ENCODE measurements around the gene TTC27. TPM values are rescaled to one million over a fixed set of nuclear protein-coding genes. Genes with fewer than 3 reads are reported as not detected.
"Not testable (repeated sequence)": the region's sequence is repeated elsewhere in the genome, so short reads cannot be mapped to it uniquely, and the experiment has no call there.

Gene TTC27
- polyA plus RNA-seq, 3 donors, result 8.4 to 9.0 (median 8.4) TPM

GRCh38 chr2:32825291-32825712 lies 197.5 kb downstream of the TTC27 start:
- H3K27ac ChIP-seq (ENCODE audit: low read depth, low read length), result no peak overlapping the region
- WGBS, 3 donors, result 43 to 50% (median 45%) methylated on average over 6 of the region's 6 CpGs

- H3K27ac ChIP-seq (ENCODE audit: low read depth, low read length), result no peak overlapping the region
- 84 to 94% (median 94%) methylated on average over 1 of the region's 1 CpG for WGBS, 3 donors
These were observed 202.3 kb downstream of the TTC27 start for GRCh38 chr2:32830196-32830595.

DNA sequence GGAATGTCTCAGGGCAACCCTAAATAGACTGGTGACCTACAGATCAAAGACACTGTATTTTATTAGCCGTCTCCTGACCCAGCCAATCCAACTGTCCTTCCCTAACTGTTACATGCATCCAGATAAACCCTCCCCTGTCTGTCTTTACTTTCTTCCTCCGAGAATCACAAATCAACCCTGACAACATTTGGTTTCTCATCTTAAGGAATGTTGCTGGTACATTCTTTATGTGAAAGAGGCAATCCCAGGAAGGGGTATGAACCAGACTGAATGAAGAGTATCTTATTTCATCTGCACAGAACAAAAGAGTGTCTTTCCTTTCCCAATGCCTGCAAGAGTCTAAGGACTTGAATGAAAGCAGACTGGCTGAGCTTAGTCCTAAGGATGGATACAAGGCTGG lies 205.0 kb downstream of the TTC27 start:
- H3K27ac ChIP-seq (ENCODE audit: low read depth, low read length), result no peak overlapping the region
- 54 to 72% (median 70%) methylated on average over 2 of the region's 2 CpGs for WGBS, 3 donors

DNA sequence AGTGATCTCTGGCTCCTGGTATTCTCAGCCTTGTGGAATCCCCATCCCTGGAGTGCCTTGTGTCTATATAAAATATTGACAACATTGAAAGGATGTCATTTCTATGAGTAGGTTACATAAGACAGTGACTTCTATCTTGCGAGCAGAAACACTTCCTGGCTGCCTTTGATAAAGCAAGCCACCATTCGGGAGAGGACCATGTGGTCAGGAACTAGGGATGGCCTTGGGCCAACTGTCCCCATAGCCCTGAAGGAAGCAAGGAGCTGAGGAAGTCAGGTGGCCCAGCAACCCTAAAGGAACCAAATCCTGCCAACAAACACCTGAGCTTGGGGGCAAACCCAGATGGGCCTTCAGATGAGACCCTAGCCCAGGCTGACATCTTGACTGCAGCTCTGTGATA lies 205.9 kb downstream of the TTC27 start:
- WGBS, 3 donors, result 37 to 42% (median 40%) methylated on average over 2 of the region's 2 CpGs
- no peak overlapping the region for H3K27ac ChIP-seq (ENCODE audit: low read depth, low read length)

DNA sequence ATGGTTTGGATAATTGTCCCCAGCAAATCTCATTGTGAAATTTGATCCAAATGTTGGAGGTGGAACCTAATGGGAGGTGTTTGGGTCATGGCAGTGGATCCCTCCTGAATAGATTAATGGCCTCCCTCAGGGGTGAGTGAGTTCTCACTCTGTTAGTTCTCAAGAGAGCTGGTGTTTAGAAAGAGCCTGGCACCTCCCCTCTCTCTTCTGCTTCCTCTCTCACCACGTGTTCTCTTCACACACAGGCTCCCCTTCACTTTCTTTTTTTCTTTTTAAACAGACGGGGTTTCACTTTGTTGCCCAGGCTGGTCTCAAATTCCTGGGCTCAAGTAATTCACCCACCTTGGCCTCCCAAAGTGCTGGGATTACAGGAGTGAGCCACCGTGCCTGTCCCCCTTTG lies 207.3 kb downstream of the TTC27 start:
- H3K27ac ChIP-seq (ENCODE audit: low read depth, low read length), result no peak overlapping the region
- 52 to 61% (median 57%) methylated on average over 3 of the region's 3 CpGs for WGBS, 3 donors

DNA sequence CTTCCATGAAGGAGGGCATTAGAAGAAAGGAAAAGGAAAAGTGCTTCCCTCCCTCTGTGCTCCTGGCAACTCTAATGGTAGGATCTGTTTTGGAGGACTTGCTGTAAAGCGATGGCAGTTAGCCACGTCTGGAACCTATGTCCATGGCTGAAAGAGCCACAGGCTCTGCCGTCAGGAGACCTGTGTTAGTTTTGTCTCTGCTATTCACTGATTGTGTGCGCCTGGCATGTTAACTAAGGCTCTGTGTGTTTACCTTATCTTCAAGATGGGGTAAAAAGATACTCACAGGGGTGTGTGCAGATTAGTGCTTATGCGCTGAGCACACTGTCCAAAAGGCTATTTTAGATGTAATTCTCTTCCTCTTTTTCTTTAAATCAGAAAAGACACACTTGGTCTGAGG lies 209.1 kb downstream of the TTC27 start:
- H3K27ac ChIP-seq (ENCODE audit: low read depth, low read length), result no peak overlapping the region
- WGBS, 3 donors, result 52 to 81% (median 74%) methylated on average over 5 of the region's 5 CpGs

GRCh38 chr2:32838418-32838817 lies 210.6 kb downstream of the TTC27 start:
- WGBS, 3 donors, result 64 to 72% (median 71%) methylated on average over 7 of the region's 7 CpGs
- H3K27ac ChIP-seq (ENCODE audit: low read depth, low read length), result no peak overlapping the region

- H3K27ac ChIP-seq (ENCODE audit: low read depth, low read length), result no peak overlapping the region
- 52 to 75% (median 57%) methylated on average over 4 of the region's 4 CpGs for WGBS, 3 donors
These were observed 211.1 kb downstream of the TTC27 start for GRCh38 chr2:32838949-32839348.

- no peak overlapping the region for H3K27ac ChIP-seq (ENCODE audit: low read depth, low read length)
- WGBS, 3 donors, result 75 to 82% (median 76%) methylated on average over 11 of the region's 11 CpGs
These were observed 214.4 kb downstream of the TTC27 start for GRCh38 chr2:32841931-32842898.

DNA sequence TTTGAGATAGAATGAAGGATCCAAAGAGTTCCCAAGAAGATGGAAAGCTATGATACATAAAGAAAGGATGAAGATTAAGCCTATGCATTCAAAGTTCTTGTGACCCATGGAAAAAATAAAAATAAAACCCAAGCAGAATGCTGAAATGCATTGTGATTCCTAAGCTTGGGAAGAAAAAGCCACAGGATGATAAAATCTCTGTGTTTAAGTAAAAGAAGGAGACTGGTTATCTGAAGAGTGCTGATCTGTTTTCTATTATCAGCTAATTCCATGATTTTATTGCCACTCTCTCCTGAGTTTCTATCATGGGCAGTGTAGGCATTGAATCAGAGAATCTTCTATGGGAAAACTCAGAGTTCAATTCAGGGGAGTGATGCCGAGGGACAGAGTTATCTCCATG lies 215.8 kb downstream of the TTC27 start:
- WGBS, 3 donors, result 67 to 95% (median 86%) methylated on average over 1 of the region's 1 CpG
- H3K27ac ChIP-seq (ENCODE audit: low read depth, low read length), result no peak overlapping the region

DNA sequence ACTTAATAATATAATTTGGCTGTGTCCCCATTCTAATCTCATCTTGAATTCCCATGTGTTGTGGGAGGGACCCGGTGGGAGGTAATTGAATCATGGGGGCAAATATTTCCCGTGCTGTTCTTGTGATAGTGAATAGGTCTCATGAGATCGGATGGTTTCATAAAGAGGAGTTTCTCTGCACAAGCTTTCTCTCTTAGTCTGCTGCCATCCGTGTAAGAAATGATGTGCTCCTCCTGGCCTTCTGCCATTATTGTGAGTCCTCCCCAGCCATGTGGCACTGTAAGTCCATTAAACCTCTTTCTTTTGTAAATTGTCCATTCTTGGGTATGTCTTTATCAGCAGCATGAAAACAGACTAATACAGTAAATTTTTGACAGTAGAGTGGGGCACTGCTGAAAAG lies 216.4 kb downstream of the TTC27 start:
- WGBS, 3 donors, result 68 to 76% (median 68%) methylated on average over 4 of the region's 4 CpGs
- H3K27ac ChIP-seq (ENCODE audit: low read depth, low read length), result no peak overlapping the region

DNA sequence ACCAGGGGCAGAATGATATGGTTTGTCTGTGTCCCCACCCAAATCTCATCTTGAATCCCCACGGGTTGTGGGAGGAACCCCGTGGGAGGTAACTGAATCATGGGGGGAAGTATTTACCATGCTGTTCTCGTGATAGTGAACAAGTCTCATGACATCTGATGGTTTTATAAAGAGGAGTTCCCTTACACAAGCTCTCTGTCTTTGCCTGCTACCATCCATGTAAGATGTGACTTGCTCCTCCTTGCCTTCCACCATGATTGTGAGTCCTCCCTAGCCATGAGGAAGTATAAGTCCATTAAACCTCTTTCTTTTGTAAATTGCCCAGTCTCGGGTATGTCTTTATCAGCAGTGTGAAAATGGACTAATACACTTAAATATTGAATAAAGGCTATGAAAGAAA lies 218.4 kb downstream of the TTC27 start:
- H3K27ac ChIP-seq (ENCODE audit: low read depth, low read length), result not testable (repeated sequence)
- WGBS, 3 donors, result 76 to 94% (median 93%) methylated on average over 4 of the region's 4 CpGs

GRCh38 chr2:32847734-32848133 lies 219.9 kb downstream of the TTC27 start:
- H3K27ac ChIP-seq (ENCODE audit: low read depth, low read length), result no peak overlapping the region

- no peak overlapping the region for H3K27ac ChIP-seq (ENCODE audit: low read depth, low read length)
- 67 to 84% (median 83%) methylated on average over 5 of the region's 5 CpGs for WGBS, 3 donors
These were observed 221.8 kb downstream of the TTC27 start for GRCh38 chr2:32849456-32850194.

- H3K27ac ChIP-seq (ENCODE audit: low read depth, low read length), result no peak overlapping the region
- WGBS, 3 donors, result 52 to 67% (median 57%) methylated on average over 4 of the region's 4 CpGs
These were observed 224.1 kb downstream of the TTC27 start for GRCh38 chr2:32851777-32852439.

GRCh38 chr2:32852856-32853255 lies 225.0 kb downstream of the TTC27 start:
- WGBS, 3 donors, result 60 to 85% (median 80%) methylated on average over 5 of the region's 5 CpGs
- H3K27ac ChIP-seq (ENCODE audit: low read depth, low read length), result no peak overlapping the region

DNA sequence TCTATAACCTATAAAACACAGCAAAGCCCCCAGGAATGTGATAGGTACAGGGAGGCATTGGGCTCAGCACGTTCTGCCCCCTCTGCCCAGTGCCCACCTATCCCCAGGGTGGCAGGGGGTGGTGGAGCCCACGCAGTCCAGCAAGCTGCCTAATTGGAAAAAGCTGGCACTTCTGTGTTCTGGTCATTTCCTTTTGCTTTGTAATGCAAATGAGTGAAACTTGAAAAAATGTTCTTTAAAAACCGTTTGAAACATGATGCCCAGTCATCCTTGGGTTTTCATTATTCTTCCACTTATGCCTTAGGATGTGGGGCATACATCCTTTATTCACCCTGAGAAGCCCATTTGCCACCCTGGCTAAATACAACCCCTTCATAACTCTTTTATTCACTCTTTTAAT lies 229.0 kb downstream of the TTC27 start:
- 49 to 66% (median 64%) methylated on average over 3 of the region's 3 CpGs for WGBS, 3 donors

DNA sequence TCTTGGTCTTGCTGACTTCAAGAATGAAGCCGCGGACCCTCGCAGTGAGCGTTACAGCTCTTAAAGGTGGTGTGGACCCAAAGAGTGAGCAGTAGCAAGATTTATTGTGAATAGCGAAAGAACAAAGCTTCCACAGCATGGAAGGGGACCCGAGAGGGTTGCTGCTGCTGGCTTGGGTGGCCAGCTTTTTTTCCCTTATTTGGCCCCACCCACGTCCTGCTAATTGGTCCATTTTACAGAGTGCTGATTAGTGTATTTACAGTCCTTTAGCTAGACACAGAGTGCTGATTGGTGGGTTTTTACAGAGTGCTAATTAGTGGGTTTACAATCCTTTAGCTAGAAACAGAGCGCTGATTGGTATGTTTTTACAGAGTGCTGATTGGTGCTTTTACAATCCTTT lies 230.9 kb downstream of the TTC27 start:
- 91 to 97% (median 95%) methylated on average over 8 of the region's 8 CpGs for WGBS, 3 donors
- H3K27ac ChIP-seq (ENCODE audit: low read depth, low read length), result no peak overlapping the region

More for the DNA sequence above, 229.0 kb downstream of the TTC27 start:
- H3K27ac ChIP-seq (ENCODE audit: low read depth, low read length), result no peak overlapping the region

DNA sequence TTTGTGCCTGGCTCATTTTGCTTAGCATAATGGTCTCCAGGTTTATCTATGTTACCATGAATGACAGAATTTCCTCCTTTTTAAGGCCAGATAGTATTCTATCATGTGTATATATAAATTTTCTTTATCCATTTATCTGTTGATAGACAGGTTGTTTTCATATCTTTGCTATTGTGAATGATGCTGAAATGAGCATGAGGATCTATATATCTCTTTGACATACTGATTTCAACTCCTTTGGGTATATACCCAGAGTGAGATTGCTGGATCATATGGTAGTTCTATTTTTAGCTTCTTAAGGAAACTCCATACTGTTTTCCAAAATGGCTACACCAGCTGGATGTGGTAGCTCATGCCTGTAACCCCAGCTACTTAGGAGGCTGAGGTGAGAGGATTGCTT lies 232.5 kb downstream of the TTC27 start:
- no peak overlapping the region for H3K27ac ChIP-seq (ENCODE audit: low read depth, low read length)
